Uterus (tissue), 2 donors: ENCODE data around the gene LASP1.
"Not testable (repeated sequence)": the region's sequence is repeated elsewhere in the genome, so short reads cannot be mapped to it uniquely, and the experiment has no call there.

Experiments
- POLR2A ChIP-seq, 2 donors: fragments of 450-650 bp; IDR thresholded peaks; one replicate each; pipeline ENCODE4 v1.6.1; 2016; ENCODE audit warnings: antibody characterized with exemption in 2 of 2, mild to moderate bottlenecking in 1 of 2, moderate library complexity in 1 of 2
- TF ChIP-seq, protein P1 (sequence below), 4 experiments: fragments of 200-600 bp in 2 of 4; fragments of 450-650 bp in 2 of 4; sonication (generic) in 2 of 4; IDR thresholded peaks; one replicate each; pipeline ENCODE4 v1.5.1; 2016 to 2019; ENCODE audit warnings: antibody characterized with exemption in 4 of 4, mild to moderate bottlenecking in 2 of 4, moderate library complexity in 1 of 4

DNA sequence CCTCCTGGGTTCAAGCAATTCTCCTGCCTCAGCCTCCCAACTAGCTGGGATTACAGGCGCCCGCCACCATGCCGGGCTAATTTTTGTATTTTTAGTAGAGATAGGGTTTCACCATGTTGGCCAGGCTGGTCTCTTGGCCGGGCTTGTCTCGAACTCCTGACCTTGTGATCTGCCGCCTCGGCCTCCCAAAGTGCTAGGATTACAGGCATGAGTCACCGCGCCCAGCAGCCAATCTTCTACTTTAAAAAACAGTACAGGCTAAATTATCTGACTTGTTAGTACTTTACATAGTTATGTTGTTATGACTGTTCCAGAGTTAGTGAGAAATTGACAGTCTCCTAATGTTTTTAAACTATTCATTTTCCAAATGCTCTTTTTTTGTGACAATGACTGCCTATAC is 64.1 kb downstream of the LASP1 start:
- TF ChIP-seq, protein P1, sequence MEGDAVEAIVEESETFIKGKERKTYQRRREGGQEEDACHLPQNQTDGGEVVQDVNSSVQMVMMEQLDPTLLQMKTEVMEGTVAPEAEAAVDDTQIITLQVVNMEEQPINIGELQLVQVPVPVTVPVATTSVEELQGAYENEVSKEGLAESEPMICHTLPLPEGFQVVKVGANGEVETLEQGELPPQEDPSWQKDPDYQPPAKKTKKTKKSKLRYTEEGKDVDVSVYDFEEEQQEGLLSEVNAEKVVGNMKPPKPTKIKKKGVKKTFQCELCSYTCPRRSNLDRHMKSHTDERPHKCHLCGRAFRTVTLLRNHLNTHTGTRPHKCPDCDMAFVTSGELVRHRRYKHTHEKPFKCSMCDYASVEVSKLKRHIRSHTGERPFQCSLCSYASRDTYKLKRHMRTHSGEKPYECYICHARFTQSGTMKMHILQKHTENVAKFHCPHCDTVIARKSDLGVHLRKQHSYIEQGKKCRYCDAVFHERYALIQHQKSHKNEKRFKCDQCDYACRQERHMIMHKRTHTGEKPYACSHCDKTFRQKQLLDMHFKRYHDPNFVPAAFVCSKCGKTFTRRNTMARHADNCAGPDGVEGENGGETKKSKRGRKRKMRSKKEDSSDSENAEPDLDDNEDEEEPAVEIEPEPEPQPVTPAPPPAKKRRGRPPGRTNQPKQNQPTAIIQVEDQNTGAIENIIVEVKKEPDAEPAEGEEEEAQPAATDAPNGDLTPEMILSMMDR (IDR thresholded peaks at IDR 0.05) = not testable (repeated sequence)
- TF ChIP-seq POLR2A (IDR thresholded peaks at IDR 0.05) = not testable (repeated sequence)
